Thyroid gland (tissue), 4 donors: ENCODE results near the gene STARD6. TPM values are rescaled to one million over a fixed set of nuclear protein-coding genes. Genes with fewer than 3 reads are reported as not detected.
A peak's percentile ranks its signal among the peaks of the same experiment; 100 is the strongest.

Source experiments
- DNase-seq, 2 donors: peaks; one replicate each; pipeline ENCODE4 v3.0.0-alpha.2; 2019
- H3K27ac ChIP-seq, 3 donors: fragments of 200-600 bp; sonication (generic); 1 replicate in 2 of 3; 2 replicates in 1 of 3; pipeline ENCODE4 v1.5.1; 2016 to 2019; ENCODE audit warnings: mild to moderate bottlenecking in 1 of 3, moderate library complexity in 1 of 3
- H3K27me3 ChIP-seq: fragments of 200-600 bp; sonication (generic); one replicate; pipeline ENCODE4 v1.5.1; 2019
- H3K36me3 ChIP-seq, 2 donors: fragments of 200-600 bp; sonication (generic); one replicate each; pipeline ENCODE4 v1.5.1; 2016 to 2019
- H3K4me1 ChIP-seq, 2 donors: fragments of 200-600 bp; sonication (generic); one replicate each; pipeline ENCODE4 v1.5.1; 2017 to 2019
- H3K4me3 ChIP-seq, 3 donors: fragments of 200-600 bp; sonication (generic); replicated peaks in 1 of 3; 1 replicate in 2 of 3; 2 replicates in 1 of 3; pipeline ENCODE4 v1.5.1; 2016; ENCODE audit warnings: mild to moderate bottlenecking in 1 of 3
- H3K9me3 ChIP-seq: fragments of 200-600 bp; sonication (generic); one replicate; pipeline ENCODE4 v1.5.1; 2017
- CTCF ChIP-seq, 6 experiments: fragments of 200-600 bp in 3 of 6; fragments of 450-650 bp in 3 of 6; sonication (generic) in 3 of 6; IDR thresholded peaks; one replicate each; pipeline ENCODE4 v1.5.1; 2016 to 2019; ENCODE audit warnings: antibody characterized with exemption in 6 of 6, mild to moderate bottlenecking in 2 of 6, inconsistent platforms in 1 of 6, moderate library complexity in 1 of 6
- POLR2A ChIP-seq, 2 donors: fragments of 450-650 bp; IDR thresholded peaks; one replicate each; pipeline ENCODE4 v1.6.1; 2017; ENCODE audit warnings: antibody characterized with exemption in 2 of 2, mild to moderate bottlenecking in 2 of 2, moderate library complexity in 1 of 2
- WGBS, 2 donors: methylation state at CpG; one replicate each; pipeline ENCODE4 v1.1.5; 2017; 5-methylcytosine and 5-hydroxymethylcytosine counted together
- intact Hi-C: fragments of 100-400 bp; cut with DNase I; formaldehyde crosslinking; loops from one replicate; pipeline ENCODE4 v1.15.1; 2023
- total RNA-seq, 4 donors: library from RNA; depleted of rRNA; stranded (reverse); fragments of >200 nt; gene quantifications; one replicate each; pipeline ENCODE4 v1.2.3, GENCODE V29; 2016

The STARD6 gene
- total RNA-seq, 4 donors from 2014 or later: not detected

- no peak for DNase-seq
- TF ChIP-seq CTCF (IDR thresholded peaks at IDR 0.05): no peak
- no peak for TF ChIP-seq POLR2A (IDR thresholded peaks at IDR 0.05)
- peaks cover 14 to 18% of the 10 kb centered on the region in 2 donors for H3K36me3 ChIP-seq
- H3K27ac ChIP-seq: no peak overlapping the region
- intact Hi-C loops: no loop called here
- no peaks in the 10 kb centered on the region for H3K27me3 ChIP-seq
- H3K4me1 ChIP-seq: no peaks in the 10 kb centered on the region
- 95 to 98% methylated on average over 4 of the region's 4 CpGs for WGBS, 2 donors
- no peak overlapping the region for H3K4me3 ChIP-seq
- H3K9me3 ChIP-seq: no peaks in the 10 kb centered on the region
These were observed 63.4 kb downstream of the STARD6 start for GRCh38 chr18:54294274-54294673.

GRCh38 chr18:54284981-54285785 is 72.5 kb downstream of the STARD6 start:
- WGBS, 2 donors: 85 to 91% methylated on average over 8 of the region's 8 CpGs
- Histone ChIP-seq H3K27me3 (no peaks in the 10 kb centered on the region), H3K9me3 (no peaks in the 10 kb centered on the region), H3K4me1 (peaks cover 0 to 4% of the 10 kb centered on the region in 2 donors), H3K36me3 (peaks cover 18 to 27% of the 10 kb centered on the region in 2 donors), H3K27ac (no peak overlapping the region), H3K4me3 (no peak overlapping the region)
- intact Hi-C loops: no loop called here
- no peak for DNase-seq
- TF ChIP-seq POLR2A (IDR thresholded peaks at IDR 0.05) (no peak), CTCF (IDR thresholded peaks at IDR 0.05) (no peak)

- H3K4me1 ChIP-seq: peaks cover 0 to 6% of the 10 kb centered on the region in 2 donors
- H3K36me3 ChIP-seq: peaks cover 17 to 25% of the 10 kb centered on the region in 2 donors
- H3K27me3 ChIP-seq: no peaks in the 10 kb centered on the region
- WGBS, 2 donors: 95 to 98% methylated on average over 3 of the region's 3 CpGs
- TF ChIP-seq POLR2A (IDR thresholded peaks at IDR 0.05) (no peak), CTCF (IDR thresholded peaks at IDR 0.05) (no peak)
- intact Hi-C loops: no loop called here
- no peak for DNase-seq
- H3K4me3 ChIP-seq: no peak overlapping the region
- H3K9me3 ChIP-seq: no peaks in the 10 kb centered on the region
- H3K27ac ChIP-seq: no peak overlapping the region
These were observed 73.1 kb downstream of the STARD6 start for GRCh38 chr18:54284535-54284934.

GRCh38 chr18:54280220-54280569 is 77.5 kb downstream of the STARD6 start:
- Histone ChIP-seq H3K9me3 (no peaks in the 10 kb centered on the region), H3K36me3 (peaks cover 0 to 4% of the 10 kb centered on the region in 2 donors), H3K4me1 (peaks cover 0 to 6% of the 10 kb centered on the region in 2 donors), H3K4me3 (no peak overlapping the region), H3K27ac (peak overlapping the region; percentile 66 to 78 (median 73)), H3K27me3 (no peaks in the 10 kb centered on the region)
- intact Hi-C loops: no loop called here
- DNase-seq: no peak
- TF ChIP-seq POLR2A (IDR thresholded peaks at IDR 0.05) (no peak), CTCF (IDR thresholded peaks at IDR 0.05) (no peak)

- H3K4me1 ChIP-seq: peaks cover 0 to 6% of the 10 kb centered on the region in 2 donors
- peak overlapping the region; percentile 66 to 78 (median 73) for H3K27ac ChIP-seq
- H3K4me3 ChIP-seq: no peak overlapping the region
- intact Hi-C loops: no loop called here
- WGBS, 2 donors: 97 to 99% methylated on average over 5 of the region's 5 CpGs
- no peaks in the 10 kb centered on the region for H3K9me3 ChIP-seq
- peaks cover 0 to 4% of the 10 kb centered on the region in 2 donors for H3K36me3 ChIP-seq
- no peak for TF ChIP-seq CTCF (IDR thresholded peaks at IDR 0.05)
- no peak for TF ChIP-seq POLR2A (IDR thresholded peaks at IDR 0.05)
- no peaks in the 10 kb centered on the region for H3K27me3 ChIP-seq
- DNase-seq: no peak
These were observed 78.0 kb downstream of the STARD6 start for GRCh38 chr18:54279477-54280219.
